AG10803 (cell line): ENCODE data around the gene WNT9A.
A peak's percentile ranks its signal among the peaks of the same experiment; 100 is the strongest.

Experiments
- DNase-seq: peaks from one replicate; pipeline ENCODE4 v3.0.0; 2010; ENCODE audit warnings: low read depth
- H3K4me3 ChIP-seq: 2 replicates; pipeline ENCODE4 v1.5.1; 2011; ENCODE audit warnings: mild to moderate bottlenecking, low read length, control low read depth
- CTCF ChIP-seq: conservative IDR thresholded peaks from 2 replicates; pipeline ENCODE4 v1.5.1; 2011; ENCODE audit warnings: mild to moderate bottlenecking, low read length, control low read depth, inconsistent platforms

The WNT9A gene

GRCh38 chr1:227886993-227887696 lies 60.6 kb downstream of the WNT9A start:
- H3K4me3 ChIP-seq = no peak overlapping the region; the same call in none of the 2 replicates
- DNase-seq = peak; percentile 23
- TF ChIP-seq CTCF = no peak

- no peak for DNase-seq
- no peak for TF ChIP-seq CTCF
- no peak overlapping the region for H3K4me3 ChIP-seq
Measured at GRCh38 chr1:227886503-227886961, 61.2 kb downstream of the WNT9A start.

GRCh38 chr1:227885648-227886502 lies 61.9 kb downstream of the WNT9A start:
- no peak for TF ChIP-seq CTCF
- peak; percentile 35 for DNase-seq
- no peak overlapping the region for H3K4me3 ChIP-seq

- H3K4me3 ChIP-seq = no peak overlapping the region
- no peak for DNase-seq
- TF ChIP-seq CTCF = no peak
Measured at GRCh38 chr1:227885135-227885647, 62.5 kb downstream of the WNT9A start.

GRCh38 chr1:227884370-227885134 lies 63.2 kb downstream of the WNT9A start:
- H3K4me3 ChIP-seq = no peak overlapping the region
- TF ChIP-seq CTCF = no peak
- DNase-seq = no peak

- no peak for DNase-seq
- no peak overlapping the region for H3K4me3 ChIP-seq
- TF ChIP-seq CTCF = no peak
Measured at GRCh38 chr1:227883641-227884301, 64.0 kb downstream of the WNT9A start.
